ENCODE results near the gene PDE11A.

Gene PDE11A

DNA sequence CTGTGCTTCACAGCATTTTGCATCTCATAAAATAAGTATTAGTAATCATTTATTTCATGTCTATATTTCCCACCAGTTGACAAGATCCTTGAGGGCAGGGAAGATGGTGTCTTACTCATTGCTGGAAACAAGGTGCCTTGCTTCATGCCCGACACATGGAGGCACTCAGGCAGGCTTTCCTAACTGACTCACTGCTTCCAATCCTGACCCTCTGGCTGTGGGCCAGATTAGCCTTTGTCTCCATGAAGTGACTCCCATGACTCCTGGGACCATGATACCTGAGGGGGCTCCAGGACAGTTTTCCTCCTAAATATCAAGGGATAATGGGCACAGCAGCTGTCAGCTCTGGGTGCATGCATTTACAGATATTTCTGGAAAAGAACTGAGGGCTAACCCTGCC, 405.0 kb downstream of the PDE11A start:
- DNase-seq (no peak), ATAC-seq (no peak)

- no peak for DNase-seq
- ATAC-seq: no peak
Observed at GRCh38 chr2:177666408-177666807, 406.2 kb downstream of the PDE11A start.

DNA sequence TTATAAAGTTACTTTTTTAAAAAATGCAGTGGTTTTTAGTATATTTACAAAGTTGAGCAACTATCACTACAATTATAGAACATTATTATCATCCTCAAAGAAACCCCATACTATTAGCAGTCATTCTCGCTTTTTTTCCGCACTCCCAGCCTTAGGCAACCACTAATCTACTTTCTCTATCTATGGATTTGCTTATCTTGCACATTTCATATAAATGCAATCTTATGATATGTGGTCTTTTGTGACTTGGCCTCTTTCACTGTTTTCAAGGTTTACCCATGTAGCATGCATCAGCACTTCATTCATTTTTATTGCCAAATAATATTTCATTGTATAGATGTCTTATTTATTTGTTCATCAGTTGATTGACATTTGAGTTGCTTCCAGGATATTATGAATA, 406.6 kb downstream of the PDE11A start:
- DNase-seq (no peak), ATAC-seq (no peak)

DNA sequence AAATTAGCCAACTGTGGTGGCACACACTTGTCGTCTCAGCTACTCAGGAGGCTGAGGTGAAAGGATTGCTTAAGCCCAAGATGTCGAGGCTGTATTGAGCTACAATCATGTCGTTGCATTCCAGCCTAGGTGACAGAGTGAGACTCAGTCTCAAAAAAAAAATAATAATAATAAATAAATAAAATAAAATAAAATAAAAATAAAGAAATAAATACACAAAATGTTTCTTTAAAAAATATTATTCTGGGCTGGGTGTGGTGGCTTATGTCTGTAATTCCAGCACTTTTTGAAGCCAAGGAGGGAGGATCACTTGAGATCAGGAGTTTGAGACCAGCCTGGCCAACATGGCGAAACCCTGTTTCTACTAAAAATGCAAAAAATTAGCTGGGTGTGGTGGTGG, 407.2 kb downstream of the PDE11A start:
- DNase-seq (no peak), ATAC-seq (no peak)

DNA sequence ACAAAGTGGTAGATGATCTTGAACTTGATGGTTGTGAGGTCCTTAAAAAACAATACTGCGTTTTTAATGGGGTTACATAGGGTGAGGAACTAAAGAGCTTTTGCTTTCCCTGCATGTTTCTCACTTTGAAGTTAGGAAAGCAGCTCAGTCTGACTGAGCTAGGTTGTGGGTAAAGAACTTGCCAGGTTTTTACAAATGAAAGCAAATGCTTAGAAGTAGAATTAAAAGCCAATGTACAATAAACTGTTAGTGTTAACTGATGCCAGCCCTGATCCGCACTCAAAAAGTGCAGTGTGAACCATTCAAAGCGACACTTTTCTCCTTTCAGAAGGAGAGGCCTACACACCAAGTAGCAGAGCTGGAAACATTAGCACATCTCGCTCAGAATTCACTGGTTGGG, 409.7 kb downstream of the PDE11A start:
- ATAC-seq (no peak), DNase-seq (no peak)

GRCh38 chr2:177660742-177661141, 411.8 kb downstream of the PDE11A start:
- no peak for DNase-seq
- ATAC-seq: no peak

DNA sequence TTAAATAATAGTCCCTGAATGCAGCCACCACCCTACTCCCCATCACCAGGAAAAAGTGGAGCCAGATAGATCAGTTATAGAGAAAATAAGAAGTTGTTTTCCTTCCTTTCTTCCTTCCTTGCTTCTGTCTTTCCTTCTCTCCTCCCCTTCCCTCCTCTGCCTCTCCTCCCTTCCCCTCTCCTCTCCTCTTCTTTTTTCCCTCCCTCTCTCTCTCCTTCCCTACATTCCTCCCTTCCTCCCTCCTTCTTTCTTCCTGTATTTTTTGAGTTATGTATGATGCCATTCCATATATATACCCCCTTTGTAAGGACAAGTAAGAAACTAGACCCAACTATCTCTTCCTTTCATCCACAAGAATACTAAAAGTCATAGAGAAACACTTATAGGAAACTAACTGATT, 414.3 kb downstream of the PDE11A start:
- ATAC-seq (no peak), DNase-seq (no peak)

DNA sequence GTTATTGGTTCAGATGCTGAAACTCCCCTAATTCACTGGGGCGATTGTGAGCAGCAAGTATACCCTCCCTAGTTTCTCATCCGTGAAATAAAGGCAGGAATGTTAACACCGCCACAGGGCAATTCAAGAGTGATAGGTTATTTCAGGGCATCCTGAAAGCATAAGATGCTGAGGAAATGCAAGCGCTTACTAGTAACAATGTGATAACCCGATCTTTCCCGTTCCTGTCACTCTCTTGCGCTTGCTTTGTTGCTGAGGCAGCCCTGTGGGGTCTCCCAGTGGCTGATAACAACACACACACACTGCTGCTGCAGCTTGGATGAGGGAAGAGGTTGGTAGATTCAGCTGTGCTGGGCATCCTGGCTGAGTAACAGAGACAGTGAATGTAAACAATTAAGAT, 420.7 kb downstream of the PDE11A start:
- DNase-seq (no peak), ATAC-seq (no peak)

DNA sequence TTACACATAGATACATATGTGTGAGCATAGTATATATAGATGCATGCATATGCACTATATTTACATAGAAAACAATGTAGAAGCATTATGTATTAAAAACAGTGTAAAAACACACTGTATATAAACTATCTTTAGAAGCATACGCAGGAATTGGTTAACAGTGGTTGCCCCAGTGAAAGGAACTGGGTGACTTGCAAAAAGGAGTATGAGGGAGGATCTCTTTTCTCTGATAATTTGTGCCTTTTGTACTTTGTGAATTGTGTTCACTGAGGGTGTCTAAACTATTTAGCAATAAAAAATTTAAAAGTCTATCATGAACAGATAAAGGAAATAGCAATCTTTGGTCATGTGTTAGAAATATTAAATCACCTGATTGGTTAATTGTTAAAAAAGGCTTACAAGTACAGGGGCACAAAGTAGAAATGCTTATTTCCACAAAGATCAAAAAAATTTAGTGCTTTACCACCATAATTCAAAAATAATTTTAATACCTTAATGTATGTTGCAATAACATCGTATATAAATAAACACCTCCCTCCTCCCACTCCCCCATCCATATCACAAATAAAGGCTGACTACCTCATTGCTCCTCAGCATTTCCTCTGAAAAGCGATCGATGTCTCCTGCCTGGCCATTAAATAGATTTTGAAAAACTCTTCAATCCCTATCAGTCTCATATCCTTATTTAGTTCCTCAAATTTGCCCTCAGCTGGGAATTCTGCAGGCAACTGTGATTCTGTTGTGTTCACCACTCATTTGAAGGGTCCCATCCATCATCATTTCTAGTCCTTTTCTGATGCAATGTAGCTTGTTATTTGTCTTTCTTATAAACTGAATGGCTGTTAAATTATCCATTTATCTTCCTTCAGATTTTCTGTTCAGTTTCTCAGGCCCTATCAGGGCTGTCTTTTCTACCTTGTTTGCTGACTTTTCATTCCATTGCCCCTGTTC, 422.7 kb downstream of the PDE11A start:
- ATAC-seq (no peak), DNase-seq (no peak)

GRCh38 chr2:177646791-177647190, 425.8 kb downstream of the PDE11A start:
- DNase-seq (no peak), ATAC-seq (no peak)

DNA sequence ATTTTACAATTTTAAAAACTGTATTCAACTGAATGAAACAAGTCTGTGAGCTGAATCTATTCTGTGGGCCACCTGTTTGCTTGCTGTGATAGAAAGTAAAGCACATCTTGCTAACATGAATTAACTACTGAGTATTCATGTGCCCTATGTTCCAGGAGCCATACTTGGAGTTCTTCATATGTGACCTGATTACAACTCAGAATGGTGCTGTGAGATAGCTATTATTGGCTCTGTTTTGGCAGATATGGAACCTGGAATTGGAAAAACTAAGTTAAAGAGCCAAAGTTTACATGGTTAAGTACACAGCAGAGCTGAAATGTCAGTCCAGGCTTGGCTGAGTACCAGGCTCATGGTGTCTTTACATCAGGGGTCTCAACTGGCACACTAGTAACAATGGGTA, 426.3 kb downstream of the PDE11A start:
- no peak for ATAC-seq

DNA sequence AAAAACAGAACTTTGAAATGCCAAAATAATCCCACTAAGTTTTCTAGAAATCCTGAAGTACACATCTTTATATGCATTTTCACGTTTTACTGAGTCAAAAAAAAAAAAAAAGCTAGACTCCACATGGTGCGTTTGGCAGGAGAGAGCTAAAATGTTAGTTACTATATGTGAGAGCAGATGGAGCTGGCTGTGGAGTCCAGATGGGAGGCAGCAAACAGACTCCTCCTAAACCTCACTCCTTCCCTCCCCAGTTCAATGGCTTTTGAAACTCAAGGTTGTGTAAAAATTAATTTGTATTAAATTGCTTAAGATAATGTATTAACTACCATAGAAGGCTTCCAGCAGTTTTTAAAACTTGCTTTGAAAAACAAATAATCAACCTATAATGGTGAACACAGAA, 431.2 kb downstream of the PDE11A start:
- DNase-seq (no peak), ATAC-seq (no peak)

More for the DNA sequence above, 426.3 kb downstream of the PDE11A start:
- DNase-seq: no peak

DNA sequence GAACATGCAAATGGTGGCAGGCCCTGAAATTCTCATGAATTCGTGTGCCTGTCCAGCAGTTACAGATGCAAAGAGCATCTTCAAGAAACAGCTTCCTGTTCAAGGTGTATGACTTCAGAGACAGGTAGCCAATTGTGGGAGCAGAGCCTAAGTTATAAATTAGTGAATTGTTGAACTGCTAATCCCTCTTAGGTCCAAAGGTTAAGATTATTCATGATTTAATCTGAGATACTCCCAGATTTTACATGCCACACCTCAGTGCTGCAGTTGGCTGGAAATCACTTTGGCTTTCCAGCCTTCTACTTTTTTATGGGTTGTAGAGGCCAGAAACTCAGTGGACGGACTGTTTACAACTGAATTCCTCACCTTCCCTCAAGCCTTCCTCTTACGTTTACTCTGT, 432.2 kb downstream of the PDE11A start:
- DNase-seq: no peak
- no peak for ATAC-seq

DNA sequence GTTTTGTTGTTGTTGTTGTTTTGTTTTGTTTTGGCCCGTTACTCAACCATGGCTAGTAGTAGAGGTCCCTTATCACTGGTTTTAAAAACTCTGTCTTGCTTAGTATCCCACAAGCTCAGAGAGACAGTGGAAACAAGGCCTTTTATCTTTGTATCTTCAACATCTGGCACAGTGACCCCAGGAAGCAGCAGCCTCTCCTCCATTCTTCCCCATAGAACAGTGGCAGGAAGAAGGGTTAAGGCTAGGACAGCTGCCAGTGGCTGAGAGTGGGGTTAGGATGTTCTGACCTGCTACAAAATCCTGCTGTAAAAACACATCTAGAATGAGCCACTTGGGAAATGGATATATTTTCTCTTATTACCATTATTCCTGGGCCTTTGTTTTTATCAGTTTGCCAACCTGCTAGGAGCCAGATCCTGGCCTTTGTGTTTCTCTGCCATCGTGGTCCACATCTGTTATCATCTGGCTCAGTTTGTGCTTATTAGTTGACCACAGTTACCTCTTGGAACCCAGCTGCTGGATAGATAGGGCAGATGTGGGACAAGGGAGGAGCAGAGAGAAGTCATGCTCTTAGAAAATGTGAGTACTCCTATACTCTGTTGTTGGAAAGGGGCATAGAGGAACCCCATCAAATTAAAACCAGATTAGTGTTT, 433.2 kb downstream of the PDE11A start:
- ATAC-seq (no peak), DNase-seq (no peak)

- DNase-seq (no peak), ATAC-seq (no peak)
Observed at GRCh38 chr2:177638507-177638906, 434.1 kb downstream of the PDE11A start.

DNA sequence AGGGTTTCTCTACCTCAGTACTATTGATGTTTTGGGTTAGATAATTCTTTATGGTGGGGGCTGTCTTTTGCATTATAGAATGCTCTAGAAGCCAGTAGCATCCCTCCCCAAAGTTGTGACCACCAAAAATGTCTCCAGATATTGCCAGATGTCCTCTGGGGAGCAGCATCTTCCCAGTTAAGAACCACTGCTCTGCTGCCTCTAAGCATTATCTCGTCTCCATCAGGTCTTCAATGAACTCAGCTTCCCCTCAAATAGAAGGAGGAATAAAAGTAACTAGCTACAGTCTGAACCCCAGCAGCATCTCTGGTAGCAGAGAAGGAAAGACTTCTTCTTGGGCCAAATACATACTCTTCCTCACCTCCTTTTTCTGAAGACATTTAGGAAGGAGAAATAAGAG, 435.9 kb downstream of the PDE11A start:
- ATAC-seq (no peak), DNase-seq (no peak)

- ATAC-seq (no peak), DNase-seq (no peak)
Observed at GRCh38 chr2:177635696-177636095, 436.9 kb downstream of the PDE11A start.

- ATAC-seq: no peak
- DNase-seq: no peak
Observed at GRCh38 chr2:177633910-177634294, 438.7 kb downstream of the PDE11A start.

- DNase-seq: no peak
Observed at GRCh38 chr2:177633111-177633510, 439.5 kb downstream of the PDE11A start.

GRCh38 chr2:177631680-177632079, 440.9 kb downstream of the PDE11A start:
- DNase-seq: no peak
- ATAC-seq: no peak

More at GRCh38 chr2:177633111-177633510, 439.5 kb downstream of the PDE11A start:
- no peak for ATAC-seq

DNA sequence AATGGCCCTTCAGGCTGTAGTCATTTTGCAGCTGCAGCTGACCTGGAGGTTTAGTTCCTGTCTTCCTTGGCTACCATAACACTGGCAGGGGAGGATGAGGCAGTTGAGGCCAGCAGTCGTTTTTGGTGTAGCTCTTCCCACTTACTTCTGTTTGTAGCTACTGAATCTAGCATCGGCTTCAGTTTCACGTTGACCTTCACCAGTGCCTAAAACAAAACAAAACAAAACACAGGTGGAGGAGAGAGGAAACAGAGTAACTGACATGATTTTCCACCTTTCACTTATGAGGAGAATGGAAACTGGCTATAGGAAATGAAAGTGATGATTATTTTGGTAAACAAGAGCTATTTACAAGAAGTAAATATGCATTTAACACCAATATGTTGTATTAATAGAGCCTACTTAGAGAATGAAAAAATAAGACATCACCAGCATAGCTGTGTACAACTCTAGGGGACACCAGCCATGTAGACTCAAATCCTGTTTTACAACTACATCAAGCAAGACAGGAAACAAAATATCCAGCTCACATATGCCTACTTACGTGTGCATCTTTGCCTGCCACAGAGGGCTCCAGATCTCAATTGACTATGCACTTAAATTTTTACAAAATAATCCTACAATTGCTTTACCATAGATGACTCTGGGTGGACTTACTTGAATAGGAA, 443.1 kb downstream of the PDE11A start:
- ATAC-seq (no peak), DNase-seq (no peak)

DNA sequence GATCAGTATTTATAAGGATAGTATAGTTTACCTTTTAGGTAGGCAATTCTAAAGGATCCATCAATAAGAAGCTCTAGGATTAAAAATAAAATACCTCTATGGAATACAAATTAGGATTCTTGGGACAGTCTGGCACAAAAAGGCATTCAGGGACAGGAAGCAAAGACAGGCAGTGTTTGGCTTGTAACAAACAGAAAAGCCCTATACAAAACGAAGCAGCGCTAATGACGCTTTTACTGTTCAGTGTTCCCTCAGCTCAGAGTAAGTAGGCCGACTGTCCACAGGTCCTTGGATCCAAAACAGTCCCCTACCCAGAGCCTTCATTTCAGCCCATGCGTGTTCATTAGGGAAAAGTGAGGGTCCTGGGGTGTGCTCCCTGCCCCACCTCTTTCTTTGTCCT, 443.7 kb downstream of the PDE11A start:
- no peak for DNase-seq
- no peak for ATAC-seq

All from stimulated activated naive CD8-positive, alpha-beta T cell treated with anti-CD3 and anti-CD28 coated beads, Interleukin-15, Interleukin-2, amounts not matched to agents 100 U/mL and 50 U/mL, for 24 hours (primary cell).